ENCODE data around the gene TMEM8B.
"Not testable (repeated sequence)": the region's sequence is repeated elsewhere in the genome, so short reads cannot be mapped to it uniquely, and the experiment has no call there.

Gene TMEM8B

DNA sequence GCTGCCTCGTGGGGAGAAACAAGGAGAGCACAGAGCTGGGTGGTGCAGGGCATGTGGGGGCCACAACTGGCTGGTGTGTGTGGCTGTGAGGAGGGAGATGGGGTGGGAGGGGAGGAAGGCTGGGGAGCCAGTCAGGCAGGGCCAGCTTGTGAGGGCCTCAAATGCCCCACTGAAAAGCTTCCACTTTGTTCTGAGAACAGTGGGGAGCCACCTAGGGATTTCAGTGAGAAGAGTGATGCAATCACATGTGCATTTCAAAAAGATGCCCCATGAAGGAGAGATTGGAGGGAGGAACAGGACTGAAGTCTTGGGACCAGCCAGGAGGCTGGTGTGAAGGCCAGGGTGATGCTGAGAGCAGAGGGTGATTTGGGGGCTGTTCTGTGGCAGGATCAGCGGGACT, 39.9 kb downstream of the TMEM8B start:
- no peak for DNase-seq (ENCODE audit: low spot score)

DNA sequence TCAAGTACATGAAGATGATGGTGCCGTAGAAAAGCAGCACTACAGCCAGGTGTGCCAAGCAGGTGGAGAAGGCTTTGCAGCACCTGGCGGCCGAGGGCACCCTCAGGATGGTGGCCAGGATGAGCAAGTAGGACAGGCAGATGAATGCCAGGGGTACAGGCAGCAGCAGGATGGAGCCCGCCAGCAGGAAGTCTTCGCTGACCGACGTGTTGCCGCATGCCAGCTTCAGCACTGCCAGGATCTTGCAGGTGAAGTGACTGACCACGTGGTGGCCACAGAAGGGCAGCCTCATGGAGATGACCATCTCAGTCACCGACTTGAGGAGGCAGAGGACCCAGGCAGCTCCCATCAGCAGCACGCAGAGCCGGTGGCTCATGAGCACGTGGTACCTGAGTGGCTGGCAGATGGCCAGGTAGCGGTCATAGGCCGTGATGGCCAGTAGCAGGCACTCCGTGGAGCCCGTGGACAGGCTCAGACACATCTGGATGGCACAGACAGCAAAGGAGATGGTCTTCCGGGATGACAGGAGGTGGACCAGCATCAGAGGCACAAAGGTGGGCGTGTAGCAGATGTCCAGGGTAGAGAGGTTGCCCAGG, 40.7 kb downstream of the TMEM8B start:
- no peak for DNase-seq (ENCODE audit: low spot score)

DNA sequence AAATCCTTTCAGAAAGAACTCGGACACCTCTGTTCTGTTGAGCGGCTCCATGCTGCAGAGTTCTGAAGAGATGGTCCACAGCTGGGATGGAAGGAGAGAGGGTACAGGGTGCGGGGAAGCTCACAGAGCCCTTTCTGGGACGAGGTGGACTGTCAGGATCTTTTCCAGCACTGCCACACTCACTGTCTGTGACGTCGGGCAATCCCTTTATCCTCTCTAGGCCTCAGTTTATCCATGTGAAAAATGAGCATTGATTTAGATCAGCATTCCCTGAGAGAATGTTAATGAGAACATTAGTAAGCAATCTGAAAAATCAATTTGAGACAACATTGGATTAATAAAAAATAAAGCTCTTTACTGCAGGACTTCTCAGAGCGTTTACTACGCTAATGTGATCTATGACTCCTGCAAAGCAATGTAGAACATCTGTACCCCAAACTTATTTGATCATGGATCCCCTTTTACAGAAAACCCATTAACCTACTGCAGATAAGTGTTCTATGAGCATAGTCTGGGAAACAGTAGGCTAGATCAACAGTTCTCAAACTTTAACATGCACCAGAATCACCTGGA, 41.4 kb downstream of the TMEM8B start, which contains the start of gene OR13J1:
Gene OR13J1, minus strand, starts transcription at position 51 of the 573 bp plus-strand sequence. Its CDS starts 0 bp downstream, at position 51.
- DNase-seq (ENCODE audit: low spot score) = no peak

GRCh38 chr9:35871545-35871944, 42.5 kb downstream of the TMEM8B start:
- no peak for DNase-seq (ENCODE audit: low spot score)

GRCh38 chr9:35872505-35872904, 43.5 kb downstream of the TMEM8B start:
- DNase-seq (ENCODE audit: low spot score) = no peak

DNA sequence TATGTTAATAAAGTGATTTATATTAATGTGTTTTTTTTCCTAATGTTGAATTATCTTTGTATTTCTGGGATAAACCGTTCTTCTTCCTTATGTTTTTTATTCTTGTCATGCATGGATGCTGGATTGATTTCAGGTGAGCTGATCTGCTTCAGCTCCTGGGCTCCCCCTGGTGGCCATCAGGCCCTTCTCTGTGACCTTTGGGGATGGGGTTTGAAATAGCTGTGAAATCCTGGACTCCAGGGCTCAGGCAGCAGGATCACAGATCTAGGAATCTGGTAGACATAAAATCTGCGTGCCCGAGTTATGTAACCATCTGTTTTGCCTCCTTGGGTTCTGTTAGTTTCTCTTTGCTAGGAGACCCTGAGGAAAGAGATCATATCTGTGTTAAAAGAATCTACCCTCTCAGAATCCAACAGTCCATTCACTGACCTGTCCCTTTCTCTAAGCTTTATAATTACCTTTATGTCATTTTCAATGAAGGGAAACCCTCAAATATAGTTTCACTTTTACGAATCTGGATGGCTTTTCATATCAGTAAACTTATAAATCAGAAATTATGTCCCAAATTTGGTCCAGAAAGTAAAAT, 53.3 kb downstream of the TMEM8B start:
- peak; percentile 80 for DNase-seq (ENCODE audit: low spot score)

DNA sequence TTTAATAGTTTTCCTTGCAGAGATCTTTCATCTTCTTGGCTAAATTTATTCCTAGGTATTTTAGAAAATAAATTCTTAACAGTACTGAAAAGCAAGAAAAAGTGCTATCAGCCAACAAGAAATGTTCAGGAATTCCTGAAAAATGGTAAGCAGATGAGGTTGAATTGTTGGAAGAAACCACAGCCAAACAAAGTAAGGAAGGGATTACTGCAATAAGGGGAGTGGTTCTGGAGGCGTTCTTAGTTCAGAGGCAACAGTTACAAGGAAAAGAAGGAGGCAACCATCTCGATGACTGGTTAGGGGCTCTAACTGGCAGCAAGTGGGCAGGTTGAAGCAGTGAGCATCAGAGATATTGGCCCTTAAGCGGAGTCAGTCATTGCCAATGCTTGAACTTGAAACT, 54.0 kb downstream of the TMEM8B start:
- DNase-seq (ENCODE audit: low spot score) = no peak

GRCh38 chr9:35884908-35885307, 55.9 kb downstream of the TMEM8B start:
- DNase-seq (ENCODE audit: low spot score) = not testable (repeated sequence)

GRCh38 chr9:35891646-35892045, 62.6 kb downstream of the TMEM8B start:
- DNase-seq (ENCODE audit: low spot score) = no peak

DNA sequence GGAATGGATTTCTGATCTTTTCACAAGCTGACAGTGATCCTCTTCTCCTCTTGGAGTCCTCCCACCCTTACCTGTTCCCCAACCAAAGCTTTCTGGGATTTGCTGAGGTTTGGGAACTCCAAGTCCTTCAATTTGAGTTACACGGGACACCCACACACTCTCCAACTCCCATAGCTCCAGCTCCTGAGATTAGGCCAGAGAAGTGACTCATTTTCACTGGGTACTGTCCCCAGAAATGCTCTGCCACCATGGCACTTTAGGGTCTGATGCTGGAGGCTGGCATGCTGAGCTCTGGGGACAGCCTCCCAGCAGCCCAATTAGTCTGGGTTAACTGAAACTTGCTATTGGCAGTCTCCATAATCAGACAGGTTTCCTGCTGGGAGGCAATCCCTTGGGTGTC, 63.0 kb downstream of the TMEM8B start:
- no peak for DNase-seq (ENCODE audit: low spot score)

DNA sequence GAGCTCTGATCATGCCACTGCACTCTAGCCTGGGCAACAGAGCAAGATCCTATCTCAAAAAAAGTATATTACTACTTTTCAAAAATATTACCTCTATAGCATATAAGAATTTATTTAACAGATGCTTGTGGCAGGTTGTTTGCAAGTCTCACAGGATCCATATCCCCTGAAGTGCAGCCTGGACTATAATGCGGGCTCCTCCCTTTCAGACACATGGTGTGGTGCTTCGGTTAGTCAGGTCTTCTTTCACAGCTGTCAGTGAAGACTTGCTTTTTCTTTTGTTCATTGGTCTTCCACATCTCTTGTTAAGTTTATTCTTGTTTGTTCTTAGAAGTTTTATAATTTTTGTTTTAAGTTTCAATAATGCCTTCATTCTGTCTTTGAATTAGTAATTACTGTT, 67.5 kb downstream of the TMEM8B start:
- DNase-seq (ENCODE audit: low spot score) = no peak

DNA sequence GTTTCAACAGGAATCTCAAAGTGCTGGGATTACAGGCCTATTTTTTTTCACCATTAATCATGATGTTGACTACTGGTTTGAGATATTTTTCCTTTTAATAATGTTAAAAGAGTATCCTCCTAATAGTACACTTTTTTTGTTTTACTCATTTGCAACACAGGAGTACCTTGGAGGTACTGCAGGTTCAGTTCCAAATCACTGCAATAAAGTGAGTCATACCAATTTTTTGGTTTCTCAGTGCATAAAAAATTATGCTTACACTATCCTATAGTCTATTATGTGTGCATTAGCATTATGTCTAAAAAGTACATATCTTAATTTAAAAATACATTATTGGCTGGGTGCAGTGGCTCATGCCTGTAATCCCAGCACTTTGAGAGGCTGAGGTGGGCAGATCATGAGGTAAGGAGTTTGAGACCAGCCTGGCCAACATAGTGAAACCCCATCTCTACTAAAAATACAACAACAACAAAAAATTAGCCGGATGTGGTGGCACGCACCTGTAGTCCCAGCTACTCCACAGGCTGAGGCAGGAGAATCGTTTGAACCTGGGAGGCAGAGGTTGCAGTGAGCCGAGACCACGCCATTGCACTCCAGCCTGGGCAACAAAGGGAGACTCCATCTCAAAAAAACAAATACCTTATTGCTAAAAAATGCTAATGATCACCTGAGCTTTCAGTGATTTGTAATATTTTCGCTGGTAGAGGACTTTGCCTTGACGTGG, 68.5 kb downstream of the TMEM8B start:
- not testable (repeated sequence) for DNase-seq (ENCODE audit: low spot score)

DNA sequence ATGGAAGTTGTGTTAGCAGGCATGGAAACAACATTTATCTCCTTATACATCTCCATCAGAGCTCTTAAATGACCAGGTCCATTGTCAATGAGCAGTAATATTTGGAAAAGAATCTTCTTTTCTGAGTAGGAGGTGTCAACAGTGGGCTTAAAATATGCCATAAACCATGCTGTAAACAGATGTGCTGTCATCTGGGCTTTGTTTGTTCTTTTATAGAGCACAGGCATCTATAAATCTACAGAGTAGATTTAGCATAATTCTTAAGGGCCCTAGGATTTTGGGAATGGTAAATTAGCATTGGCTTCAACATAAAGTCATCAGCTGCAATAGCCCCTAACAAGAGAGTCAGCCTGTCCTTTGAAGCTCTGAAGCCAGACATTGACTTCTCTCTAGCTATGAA, 69.3 kb downstream of the TMEM8B start:
- DNase-seq (ENCODE audit: low spot score) = no peak

GRCh38 chr9:35899021-35899420, 70.0 kb downstream of the TMEM8B start:
- no peak for DNase-seq (ENCODE audit: low spot score)

DNA sequence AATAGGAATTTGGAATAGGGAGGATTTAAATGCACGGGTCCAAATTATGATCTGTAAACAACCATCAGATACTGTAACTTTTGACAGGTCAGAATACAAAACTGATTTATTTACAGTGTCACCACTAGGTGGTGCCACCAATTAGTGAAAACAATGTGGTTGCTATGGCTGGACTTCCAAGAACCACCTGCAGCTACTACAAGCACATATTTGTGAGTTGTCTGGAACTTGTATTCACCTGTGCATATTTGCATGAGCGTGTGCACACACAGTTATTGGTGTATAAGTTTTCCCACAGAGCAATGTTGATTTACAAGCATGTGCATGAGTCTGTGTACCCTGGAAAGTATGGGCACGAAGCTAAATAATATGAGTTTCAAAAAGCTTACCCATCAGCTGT, 74.0 kb downstream of the TMEM8B start:
- DNase-seq (ENCODE audit: low spot score) = peak; percentile 50

GRCh38 chr9:35904338-35904737, 75.3 kb downstream of the TMEM8B start:
- no peak for DNase-seq (ENCODE audit: low spot score)

DNA sequence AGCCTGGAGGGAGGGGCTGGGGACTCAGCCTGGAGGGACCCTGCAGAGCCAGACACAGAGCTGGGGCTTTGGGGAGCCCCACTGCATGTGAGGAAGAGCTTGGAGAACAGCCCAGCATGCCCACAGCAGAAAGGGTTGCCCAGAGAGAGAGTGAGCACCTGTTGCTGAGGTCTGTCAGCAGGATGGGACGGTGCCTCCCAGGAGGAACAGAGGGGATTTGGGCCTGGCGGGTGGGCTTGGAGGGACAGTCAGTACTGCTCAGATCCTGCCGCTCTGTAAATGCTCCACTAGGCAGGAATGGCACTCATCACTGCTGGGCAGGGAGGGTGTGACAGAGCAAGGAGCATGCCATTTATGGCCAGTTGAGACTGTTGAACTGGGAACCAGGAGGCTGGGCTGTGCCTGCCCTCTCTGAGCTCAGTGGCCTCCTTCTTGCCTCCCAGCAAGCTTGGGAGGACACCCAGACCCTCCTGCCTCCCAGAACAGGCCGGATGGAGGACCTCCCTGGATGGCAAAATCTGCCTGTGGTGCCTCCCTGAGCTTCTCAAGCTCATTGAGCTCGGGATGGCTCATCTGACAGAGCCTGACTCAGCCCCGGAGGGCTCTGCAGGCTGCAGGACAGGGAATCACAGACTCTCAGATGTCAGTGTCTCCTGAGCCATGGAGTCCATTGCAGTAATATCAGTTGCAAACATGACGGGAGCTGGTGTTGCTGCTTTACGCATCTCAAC, 76.2 kb downstream of the TMEM8B start:
- DNase-seq (ENCODE audit: low spot score) = no peak

DNA sequence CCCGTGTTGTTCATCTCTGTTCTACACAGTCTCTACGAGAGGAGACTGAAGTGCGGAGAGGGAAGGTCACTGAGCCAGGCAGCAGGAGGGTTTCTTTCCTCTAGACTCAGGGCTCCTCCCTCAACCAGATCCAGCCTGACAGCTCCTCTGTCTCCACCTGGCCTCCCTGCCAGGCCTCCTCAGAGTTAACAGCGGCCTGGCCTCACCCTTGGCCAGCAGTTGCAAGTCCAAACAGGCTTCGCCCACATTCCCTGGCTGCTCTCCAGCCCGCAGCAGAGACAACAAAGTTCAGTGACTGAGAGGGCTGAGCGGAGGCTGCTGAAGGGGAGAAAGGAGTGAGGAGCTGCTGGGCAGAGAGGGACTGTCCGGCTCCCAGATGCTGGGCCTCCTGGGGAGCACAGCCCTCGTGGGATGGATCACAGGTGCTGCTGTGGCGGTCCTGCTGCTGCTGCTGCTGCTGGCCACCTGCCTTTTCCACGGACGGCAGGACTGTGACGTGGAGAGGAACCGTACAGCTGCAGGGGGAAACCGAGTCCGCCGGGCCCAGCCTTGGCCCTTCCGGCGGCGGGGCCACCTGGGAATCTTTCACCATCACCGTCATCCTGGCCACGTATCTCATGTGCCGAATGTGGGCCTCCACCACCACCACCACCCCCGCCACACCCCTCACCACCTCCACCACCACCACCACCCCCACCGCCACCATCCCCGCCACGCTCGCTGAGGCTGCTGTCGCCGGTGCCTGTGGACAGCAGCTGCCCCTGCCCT, 77.1 kb downstream of the TMEM8B start, which contains the start of gene HRCT1:
Gene HRCT1, plus strand, starts transcription at position 291 of the 768 bp plus-strand sequence. Its CDS starts 86 bp downstream, at position 377.
- no peak for DNase-seq (ENCODE audit: low spot score)

DNA sequence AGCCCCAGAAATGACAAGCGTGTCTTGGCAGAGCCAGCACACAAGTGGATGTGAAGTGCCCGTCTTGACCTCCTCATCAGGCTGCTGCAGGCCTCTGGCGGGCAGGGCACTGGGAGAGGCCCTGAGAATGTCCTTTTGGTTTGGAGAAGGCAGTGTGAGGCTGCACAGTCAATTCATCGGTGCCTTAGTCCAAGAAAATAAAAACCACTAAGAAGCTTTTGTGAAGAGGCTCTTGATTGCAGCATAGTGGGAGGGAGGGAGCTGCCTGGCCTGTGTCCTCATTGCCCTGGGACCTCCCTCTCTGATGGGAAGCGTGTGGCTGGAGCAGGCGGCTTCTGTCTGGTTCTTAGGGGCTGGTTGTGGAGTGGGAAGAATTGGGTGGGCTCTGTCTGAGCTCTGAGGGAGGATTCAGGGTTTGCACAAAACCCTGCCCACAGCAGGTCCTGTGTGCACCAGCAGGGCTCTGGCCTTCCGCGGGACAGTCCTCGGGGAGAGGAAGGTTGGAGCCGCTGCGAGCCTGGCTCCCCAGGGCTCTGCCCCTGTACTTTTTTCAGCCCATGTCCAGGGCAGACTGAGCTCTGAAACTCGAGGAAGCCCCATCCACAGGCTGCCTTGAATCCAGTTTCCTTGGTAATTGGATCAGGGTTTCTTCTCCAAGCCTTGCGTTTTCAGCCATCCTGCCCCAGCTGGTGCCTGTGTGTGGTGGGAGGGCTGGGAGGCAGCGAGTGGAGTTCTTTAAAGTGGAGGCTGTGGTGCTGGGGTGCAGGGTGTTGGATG, 78.1 kb downstream of the TMEM8B start:
- no peak for DNase-seq (ENCODE audit: low spot score)

GRCh38 chr9:35907711-35908503, 78.9 kb downstream of the TMEM8B start:
- no peak for DNase-seq (ENCODE audit: low spot score)

Data from globus pallidus (tissue), 1 donor.